WTC11 (cell line): ENCODE data around the gene RBMS1. TPM values are rescaled to one million over a fixed set of nuclear protein-coding genes. Genes with fewer than 3 reads are reported as not detected.

Experiments
- ATAC-seq: fragments of 200-7000 bp; cut with Tn5 transposase; 2 replicates; pipeline ENCODE4 v1.10.0; 2021; ENCODE audit warnings: mild to moderate bottlenecking, moderate library complexity
- CTCF ChIA-PET: fragments of 300-600 bp; sonication (Branson Sonifier 250); formaldehyde crosslinking; loops from one replicate; lab custom pipeline; 2021; ENCODE audit warnings: antibody characterized with exemption; lab: Charles Lee
- POLR2A ChIA-PET: fragments of 350-600 bp; sonication (Branson Sonifier 250); formaldehyde crosslinking; loops from one replicate; lab custom pipeline; 2021; ENCODE audit warnings: antibody characterized with exemption; lab: Charles Lee
- DNase-seq: peaks from one replicate; pipeline ENCODE4 v3.0.0; 2021; ENCODE audit warnings: low spot score
- H3K27ac Mint-ChIP-seq: 2 replicates; pipeline ENCODE4 v1.8.0; 2021; ENCODE audit warnings: mixed read lengths
- H3K27me3 Mint-ChIP-seq: 2 replicates; pipeline ENCODE4 v1.8.0; 2021; ENCODE audit warnings: low read depth, mild to moderate bottlenecking, moderate library complexity, mixed read lengths
- H3K36me3 Mint-ChIP-seq: 2 replicates; pipeline ENCODE4 v1.8.0; 2021; ENCODE audit warnings: mixed read lengths
- H3K4me1 Mint-ChIP-seq: 2 replicates; pipeline ENCODE4 v1.8.0; 2022; ENCODE audit warnings: mixed read lengths
- H3K4me3 Mint-ChIP-seq: 2 replicates; pipeline ENCODE4 v1.8.0; 2021; ENCODE audit warnings: mild to moderate bottlenecking, moderate library complexity, mixed read lengths
- H3K9me3 Mint-ChIP-seq: 2 replicates; pipeline ENCODE4 v1.8.0; 2021; ENCODE audit warnings: mixed read lengths
- ELF4 ChIP-seq: sonication (generic); formaldehyde crosslinking; IDR thresholded peaks from 2 replicates; pipeline ENCODE4 v1.8.1; 2022; ENCODE audit warnings: low read depth, mild to moderate bottlenecking, moderate library complexity, missing genetic modification reagents
- EMX1 ChIP-seq: fragments of 250-450 bp; sonication (Bioruptor Pico); IDR thresholded peaks from 2 replicates; pipeline ENCODE4 v1.8.0; 2021; ENCODE audit warnings: mild to moderate bottlenecking
- GABPB1 ChIP-seq: sonication (generic); formaldehyde crosslinking; IDR thresholded peaks from 2 replicates; pipeline ENCODE4 v1.8.1; 2023; ENCODE audit warnings: mild to moderate bottlenecking, missing genetic modification reagents
- GTF2I ChIP-seq: fragments of 250-450 bp; sonication (Bioruptor Pico); conservative IDR thresholded peaks from 2 replicates; pipeline ENCODE4 v1.4.0; 2021; ENCODE audit warnings: mild to moderate bottlenecking
- HMGA2 ChIP-seq: fragments of 250-450 bp; sonication (Bioruptor Pico); IDR thresholded peaks from 2 replicates; pipeline ENCODE4 v1.4.0; 2021; ENCODE audit warnings: mild to moderate bottlenecking, moderate library complexity
- KAT7 ChIP-seq: sonication (generic); formaldehyde crosslinking; IDR thresholded peaks from 2 replicates; pipeline ENCODE4 v1.8.1; 2023; ENCODE audit warnings: missing genetic modification reagents, mild to moderate bottlenecking, borderline replicate concordance
- NFE2L1 ChIP-seq: sonication (generic); formaldehyde crosslinking; IDR thresholded peaks from 2 replicates; pipeline ENCODE4 v1.8.1; 2023; ENCODE audit warnings: missing genetic modification reagents
- NR2C2 ChIP-seq: sonication (generic); formaldehyde crosslinking; IDR thresholded peaks from 2 replicates; pipeline ENCODE4 v1.8.0; 2022; ENCODE audit warnings: mild to moderate bottlenecking, missing genetic modification reagents
- RELA ChIP-seq: sonication (generic); formaldehyde crosslinking; IDR thresholded peaks from 2 replicates; pipeline ENCODE4 v1.8.1; 2022; ENCODE audit warnings: missing genetic modification reagents, mild to moderate bottlenecking, borderline replicate concordance
- SMAD4 ChIP-seq: sonication (generic); formaldehyde crosslinking; IDR thresholded peaks from 2 replicates; pipeline ENCODE4 v1.8.0; 2022; ENCODE audit warnings: mild to moderate bottlenecking, missing genetic modification reagents
- SOX15 ChIP-seq: fragments of 250-450 bp; sonication (Bioruptor Pico); IDR thresholded peaks from 2 replicates; pipeline ENCODE4 v1.9.0; 2021; ENCODE audit warnings: mild to moderate bottlenecking
- TEAD4 ChIP-seq: sonication (generic); formaldehyde crosslinking; IDR thresholded peaks from 2 replicates; pipeline ENCODE4 v1.8.0; 2022; ENCODE audit warnings: mild to moderate bottlenecking, missing genetic modification reagents
- ZNF138 ChIP-seq: sonication (generic); formaldehyde crosslinking; conservative IDR thresholded peaks from 2 replicates; pipeline ENCODE4 v1.8.1; 2022; ENCODE audit warnings: mild to moderate bottlenecking, moderate library complexity, missing genetic modification reagents
- ZNF232 ChIP-seq: sonication (generic); formaldehyde crosslinking; IDR thresholded peaks from 2 replicates; pipeline ENCODE4 v1.8.0; 2022; ENCODE audit warnings: mild to moderate bottlenecking, missing genetic modification reagents
- ZNF396 ChIP-seq: fragments of 250-450 bp; sonication (Bioruptor Pico); IDR thresholded peaks from 2 replicates; pipeline ENCODE4 v1.8.0; 2021; ENCODE audit warnings: mild to moderate bottlenecking, moderate library complexity, borderline replicate concordance
- ZNF416 ChIP-seq: fragments of 250-450 bp; sonication (Bioruptor Pico); IDR thresholded peaks from 2 replicates; pipeline ENCODE4 v1.9.0; 2021; ENCODE audit warnings: mild to moderate bottlenecking, inconsistent platforms
- ZNF671 ChIP-seq: fragments of 250-450 bp; sonication (Bioruptor Pico); IDR thresholded peaks from 2 replicates; pipeline ENCODE4 v1.8.0; 2021; ENCODE audit warnings: mild to moderate bottlenecking
- total RNA-seq: library from RNA; stranded (reverse); gene quantifications from 3 replicates; pipeline ENCODE4 v1.2.3, GENCODE V29; 2021
- TF ChIP-seq, protein P1 (sequence below): sonication (generic); formaldehyde crosslinking; IDR thresholded peaks from 2 replicates; pipeline ENCODE4 v1.8.1; 2022; ENCODE audit warnings: low read depth, mild to moderate bottlenecking, moderate library complexity, missing genetic modification reagents, borderline replicate concordance
- TF ChIP-seq, protein P2 (sequence below): sonication (generic); formaldehyde crosslinking; IDR thresholded peaks from 2 replicates; pipeline ENCODE4 v1.8.1; 2022; ENCODE audit warnings: mild to moderate bottlenecking, missing genetic modification reagents, moderate library complexity, borderline replicate concordance
- TF ChIP-seq, protein P3 (sequence below): fragments of 250-450 bp; sonication (Bioruptor Pico); IDR thresholded peaks from 2 replicates; pipeline ENCODE4 v2.1.2; 2022; ENCODE audit warnings: mild to moderate bottlenecking, moderate library complexity
- TF ChIP-seq, protein P4 (sequence below): sonication (generic); formaldehyde crosslinking; IDR thresholded peaks from 2 replicates; pipeline ENCODE4 v1.8.0; 2022; ENCODE audit warnings: mild to moderate bottlenecking, missing genetic modification reagents
- TF ChIP-seq, protein P5 (sequence below): sonication (generic); formaldehyde crosslinking; IDR thresholded peaks from 2 replicates; pipeline ENCODE4 v1.8.0; 2023; ENCODE audit warnings: missing genetic modification reagents, mild to moderate bottlenecking, borderline replicate concordance
- TF ChIP-seq, protein P6 (sequence below): sonication (generic); formaldehyde crosslinking; IDR thresholded peaks from 2 replicates; pipeline ENCODE4 v1.8.0; 2022; ENCODE audit warnings: mild to moderate bottlenecking, missing genetic modification reagents
- TF ChIP-seq, protein P7 (sequence below): sonication (generic); formaldehyde crosslinking; IDR thresholded peaks from 2 replicates; pipeline ENCODE4 v1.8.1; 2023; ENCODE audit warnings: mild to moderate bottlenecking, missing genetic modification reagents, moderate library complexity

Gene RBMS1
- total RNA-seq, 1 experiment from 2014 or later: 56.3 TPM

DNA sequence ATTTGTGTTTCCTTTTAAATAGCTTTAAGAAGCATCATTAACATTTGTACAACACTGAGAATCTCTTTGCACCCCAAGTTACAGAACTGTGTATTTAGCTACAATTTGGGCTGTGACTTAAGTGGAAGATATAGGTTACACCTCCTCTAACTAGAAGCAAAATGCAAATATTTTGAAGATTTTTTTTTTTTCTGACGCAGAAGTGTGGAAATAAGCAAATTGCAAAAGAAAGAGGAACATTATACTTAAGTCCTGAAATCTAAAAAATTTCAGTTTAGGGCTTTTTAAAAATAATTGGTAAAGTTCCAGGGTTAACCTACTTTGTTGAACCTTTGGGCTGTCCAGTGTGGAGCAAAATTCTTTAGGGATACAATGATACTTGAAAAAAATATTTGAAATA lies 41.4 kb upstream of the RBMS1 start:
- TF ChIP-seq EMX1 (CRISPR knock-in tag) (no peak), SOX15 (CRISPR knock-in tag) (no peak), NR2C2 (CRISPR knock-in tag) (no peak), ELF4 (CRISPR knock-in tag) (no peak), ZNF416 (CRISPR knock-in tag) (no peak), ZNF138 (CRISPR knock-in tag) (no peak), GABPB1 (no peak), KAT7 (CRISPR knock-in tag) (no peak), ZNF396 (CRISPR knock-in tag) (no peak)
- TF ChIP-seq, protein P1, sequence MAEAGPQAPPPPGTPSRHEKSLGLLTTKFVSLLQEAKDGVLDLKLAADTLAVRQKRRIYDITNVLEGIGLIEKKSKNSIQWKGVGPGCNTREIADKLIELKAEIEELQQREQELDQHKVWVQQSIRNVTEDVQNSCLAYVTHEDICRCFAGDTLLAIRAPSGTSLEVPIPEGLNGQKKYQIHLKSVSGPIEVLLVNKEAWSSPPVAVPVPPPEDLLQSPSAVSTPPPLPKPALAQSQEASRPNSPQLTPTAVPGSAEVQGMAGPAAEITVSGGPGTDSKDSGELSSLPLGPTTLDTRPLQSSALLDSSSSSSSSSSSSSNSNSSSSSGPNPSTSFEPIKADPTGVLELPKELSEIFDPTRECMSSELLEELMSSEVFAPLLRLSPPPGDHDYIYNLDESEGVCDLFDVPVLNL (CRISPR knock-in tag): no peak
- TF ChIP-seq, protein P2, sequence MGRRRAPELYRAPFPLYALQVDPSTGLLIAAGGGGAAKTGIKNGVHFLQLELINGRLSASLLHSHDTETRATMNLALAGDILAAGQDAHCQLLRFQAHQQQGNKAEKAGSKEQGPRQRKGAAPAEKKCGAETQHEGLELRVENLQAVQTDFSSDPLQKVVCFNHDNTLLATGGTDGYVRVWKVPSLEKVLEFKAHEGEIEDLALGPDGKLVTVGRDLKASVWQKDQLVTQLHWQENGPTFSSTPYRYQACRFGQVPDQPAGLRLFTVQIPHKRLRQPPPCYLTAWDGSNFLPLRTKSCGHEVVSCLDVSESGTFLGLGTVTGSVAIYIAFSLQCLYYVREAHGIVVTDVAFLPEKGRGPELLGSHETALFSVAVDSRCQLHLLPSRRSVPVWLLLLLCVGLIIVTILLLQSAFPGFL (CRISPR knock-in tag): no peak
- TF ChIP-seq, protein P3, sequence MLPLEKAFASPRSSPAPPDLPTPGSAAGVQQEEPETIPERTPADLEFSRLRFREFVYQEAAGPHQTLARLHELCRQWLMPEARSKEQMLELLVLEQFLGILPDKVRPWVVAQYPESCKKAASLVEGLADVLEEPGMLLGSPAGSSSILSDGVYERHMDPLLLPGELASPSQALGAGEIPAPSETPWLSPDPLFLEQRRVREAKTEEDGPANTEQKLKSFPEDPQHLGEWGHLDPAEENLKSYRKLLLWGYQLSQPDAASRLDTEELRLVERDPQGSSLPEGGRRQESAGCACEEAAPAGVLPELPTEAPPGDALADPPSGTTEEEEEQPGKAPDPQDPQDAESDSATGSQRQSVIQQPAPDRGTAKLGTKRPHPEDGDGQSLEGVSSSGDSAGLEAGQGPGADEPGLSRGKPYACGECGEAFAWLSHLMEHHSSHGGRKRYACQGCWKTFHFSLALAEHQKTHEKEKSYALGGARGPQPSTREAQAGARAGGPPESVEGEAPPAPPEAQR (CRISPR knock-in tag): no peak
- TF ChIP-seq, all 79 proteins: peak for 0
- DNase-seq (no peak), ATAC-seq (no peak)
- H3K4me1 Mint-ChIP-seq: no peaks in the 10 kb centered on the region
- H3K27ac Mint-ChIP-seq: no peak overlapping the region
- no peaks in the 10 kb centered on the region for H3K27me3 Mint-ChIP-seq
- ChIA-PET POLR2A (no interaction called here), CTCF (no interaction called here)
- no peaks in the 10 kb centered on the region for H3K9me3 Mint-ChIP-seq
- H3K36me3 Mint-ChIP-seq: no peaks in the 10 kb centered on the region
- no peak overlapping the region for H3K4me3 Mint-ChIP-seq

DNA sequence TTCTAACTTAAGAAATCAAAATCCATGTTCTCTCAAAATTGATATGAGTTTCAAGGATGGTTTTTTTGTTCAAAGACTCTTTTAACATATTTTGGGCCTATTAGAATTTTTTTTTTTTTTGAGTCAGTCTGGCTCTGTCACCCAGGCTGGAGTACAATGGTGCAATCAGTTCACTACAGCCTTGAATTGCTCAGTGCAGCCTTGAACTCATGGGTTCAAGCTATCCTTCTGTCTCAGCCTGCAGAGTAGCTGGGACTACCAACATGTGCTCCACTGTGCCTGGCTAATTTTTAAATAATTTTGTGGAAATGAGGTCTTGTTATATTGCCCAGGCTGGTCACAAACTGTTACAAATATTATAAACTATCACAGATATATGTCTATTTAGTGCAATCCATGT lies 40.6 kb upstream of the RBMS1 start:
- H3K27me3 Mint-ChIP-seq: no peaks in the 10 kb centered on the region
- ATAC-seq (no peak), DNase-seq (no peak)
- POLR2A ChIA-PET: no interaction called here
- H3K4me3 Mint-ChIP-seq: no peak overlapping the region
- no peak overlapping the region for H3K27ac Mint-ChIP-seq
- H3K36me3 Mint-ChIP-seq: no peaks in the 10 kb centered on the region
- H3K4me1 Mint-ChIP-seq: no peaks in the 10 kb centered on the region
- H3K9me3 Mint-ChIP-seq: no peaks in the 10 kb centered on the region
- CTCF ChIA-PET: no interaction called here
- TF ChIP-seq KAT7 (CRISPR knock-in tag) (no peak), ZNF232 (no peak), SOX15 (CRISPR knock-in tag) (no peak), RELA (CRISPR knock-in tag) (no peak), ZNF416 (CRISPR knock-in tag) (no peak), HMGA2 (CRISPR knock-in tag) (no peak), ELF4 (CRISPR knock-in tag) (no peak), GTF2I (CRISPR knock-in tag) (no peak), ZNF671 (CRISPR knock-in tag) (no peak), TEAD4 (CRISPR knock-in tag) (no peak), SMAD4 (CRISPR knock-in tag) (no peak), NFE2L1 (CRISPR knock-in tag) (no peak)
- TF ChIP-seq, protein P4, sequence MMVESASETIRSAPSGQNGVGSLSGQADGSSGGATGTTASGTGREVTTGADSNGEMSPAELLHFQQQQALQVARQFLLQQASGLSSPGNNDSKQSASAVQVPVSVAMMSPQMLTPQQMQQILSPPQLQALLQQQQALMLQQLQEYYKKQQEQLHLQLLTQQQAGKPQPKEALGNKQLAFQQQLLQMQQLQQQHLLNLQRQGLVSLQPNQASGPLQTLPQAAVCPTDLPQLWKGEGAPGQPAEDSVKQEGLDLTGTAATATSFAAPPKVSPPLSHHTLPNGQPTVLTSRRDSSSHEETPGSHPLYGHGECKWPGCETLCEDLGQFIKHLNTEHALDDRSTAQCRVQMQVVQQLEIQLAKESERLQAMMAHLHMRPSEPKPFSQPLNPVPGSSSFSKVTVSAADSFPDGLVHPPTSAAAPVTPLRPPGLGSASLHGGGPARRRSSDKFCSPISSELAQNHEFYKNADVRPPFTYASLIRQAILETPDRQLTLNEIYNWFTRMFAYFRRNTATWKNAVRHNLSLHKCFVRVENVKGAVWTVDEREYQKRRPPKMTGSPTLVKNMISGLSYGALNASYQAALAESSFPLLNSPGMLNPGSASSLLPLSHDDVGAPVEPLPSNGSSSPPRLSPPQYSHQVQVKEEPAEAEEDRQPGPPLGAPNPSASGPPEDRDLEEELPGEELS (CRISPR knock-in tag): no peak
- TF ChIP-seq, protein P5, sequence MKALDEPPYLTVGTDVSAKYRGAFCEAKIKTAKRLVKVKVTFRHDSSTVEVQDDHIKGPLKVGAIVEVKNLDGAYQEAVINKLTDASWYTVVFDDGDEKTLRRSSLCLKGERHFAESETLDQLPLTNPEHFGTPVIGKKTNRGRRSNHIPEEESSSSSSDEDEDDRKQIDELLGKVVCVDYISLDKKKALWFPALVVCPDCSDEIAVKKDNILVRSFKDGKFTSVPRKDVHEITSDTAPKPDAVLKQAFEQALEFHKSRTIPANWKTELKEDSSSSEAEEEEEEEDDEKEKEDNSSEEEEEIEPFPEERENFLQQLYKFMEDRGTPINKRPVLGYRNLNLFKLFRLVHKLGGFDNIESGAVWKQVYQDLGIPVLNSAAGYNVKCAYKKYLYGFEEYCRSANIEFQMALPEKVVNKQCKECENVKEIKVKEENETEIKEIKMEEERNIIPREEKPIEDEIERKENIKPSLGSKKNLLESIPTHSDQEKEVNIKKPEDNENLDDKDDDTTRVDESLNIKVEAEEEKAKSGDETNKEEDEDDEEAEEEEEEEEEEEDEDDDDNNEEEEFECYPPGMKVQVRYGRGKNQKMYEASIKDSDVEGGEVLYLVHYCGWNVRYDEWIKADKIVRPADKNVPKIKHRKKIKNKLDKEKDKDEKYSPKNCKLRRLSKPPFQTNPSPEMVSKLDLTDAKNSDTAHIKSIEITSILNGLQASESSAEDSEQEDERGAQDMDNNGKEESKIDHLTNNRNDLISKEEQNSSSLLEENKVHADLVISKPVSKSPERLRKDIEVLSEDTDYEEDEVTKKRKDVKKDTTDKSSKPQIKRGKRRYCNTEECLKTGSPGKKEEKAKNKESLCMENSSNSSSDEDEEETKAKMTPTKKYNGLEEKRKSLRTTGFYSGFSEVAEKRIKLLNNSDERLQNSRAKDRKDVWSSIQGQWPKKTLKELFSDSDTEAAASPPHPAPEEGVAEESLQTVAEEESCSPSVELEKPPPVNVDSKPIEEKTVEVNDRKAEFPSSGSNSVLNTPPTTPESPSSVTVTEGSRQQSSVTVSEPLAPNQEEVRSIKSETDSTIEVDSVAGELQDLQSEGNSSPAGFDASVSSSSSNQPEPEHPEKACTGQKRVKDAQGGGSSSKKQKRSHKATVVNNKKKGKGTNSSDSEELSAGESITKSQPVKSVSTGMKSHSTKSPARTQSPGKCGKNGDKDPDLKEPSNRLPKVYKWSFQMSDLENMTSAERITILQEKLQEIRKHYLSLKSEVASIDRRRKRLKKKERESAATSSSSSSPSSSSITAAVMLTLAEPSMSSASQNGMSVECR (CRISPR knock-in tag): no peak
- TF ChIP-seq, protein P6, sequence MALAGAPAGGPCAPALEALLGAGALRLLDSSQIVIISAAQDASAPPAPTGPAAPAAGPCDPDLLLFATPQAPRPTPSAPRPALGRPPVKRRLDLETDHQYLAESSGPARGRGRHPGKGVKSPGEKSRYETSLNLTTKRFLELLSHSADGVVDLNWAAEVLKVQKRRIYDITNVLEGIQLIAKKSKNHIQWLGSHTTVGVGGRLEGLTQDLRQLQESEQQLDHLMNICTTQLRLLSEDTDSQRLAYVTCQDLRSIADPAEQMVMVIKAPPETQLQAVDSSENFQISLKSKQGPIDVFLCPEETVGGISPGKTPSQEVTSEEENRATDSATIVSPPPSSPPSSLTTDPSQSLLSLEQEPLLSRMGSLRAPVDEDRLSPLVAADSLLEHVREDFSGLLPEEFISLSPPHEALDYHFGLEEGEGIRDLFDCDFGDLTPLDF (CRISPR knock-in tag): no peak
- TF ChIP-seq, protein P7, sequence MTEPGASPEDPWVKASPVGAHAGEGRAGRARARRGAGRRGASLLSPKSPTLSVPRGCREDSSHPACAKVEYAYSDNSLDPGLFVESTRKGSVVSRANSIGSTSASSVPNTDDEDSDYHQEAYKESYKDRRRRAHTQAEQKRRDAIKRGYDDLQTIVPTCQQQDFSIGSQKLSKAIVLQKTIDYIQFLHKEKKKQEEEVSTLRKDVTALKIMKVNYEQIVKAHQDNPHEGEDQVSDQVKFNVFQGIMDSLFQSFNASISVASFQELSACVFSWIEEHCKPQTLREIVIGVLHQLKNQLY (CRISPR knock-in tag): no peak
